Measurements from ENCODE around the gene SPTSSA.

DNA sequence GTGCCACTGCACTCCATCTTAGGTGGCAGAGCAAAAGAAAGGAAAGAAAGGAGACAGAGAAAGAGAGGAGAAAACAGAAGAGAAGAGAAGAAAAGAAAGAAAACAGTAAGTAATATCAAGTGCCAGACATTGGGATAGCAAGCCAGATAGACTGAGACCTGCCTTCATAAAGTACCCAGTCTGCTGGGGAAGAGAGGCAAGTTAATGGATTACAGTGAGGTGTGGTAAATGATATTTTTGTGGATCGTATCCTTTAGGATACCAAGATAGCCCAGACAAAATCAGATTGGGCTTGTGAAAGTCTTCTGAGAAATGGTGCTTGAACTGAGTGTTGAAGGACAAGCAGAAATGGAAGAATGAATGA, 1.5 kb upstream of the SPTSSA start:
- TF ChIP-seq REST (IDR thresholded peaks at IDR 0.05; ENCODE audit: unreplicated experiment) (no peak), CREB1 (CRISPR knock-in tag; IDR thresholded peaks at IDR 0.05; ENCODE audit: low read depth) (no peak), POLR2AphosphoS5 (IDR thresholded peaks at IDR 0.05; ENCODE audit: low read depth) (no peak), EZH2 (IDR thresholded peaks at IDR 0.05; ENCODE audit: low read depth, unreplicated experiment) (no peak), STAT1 (IDR thresholded peaks at IDR 0.05; ENCODE audit: unreplicated experiment) (no peak)
- TF ChIP-seq, protein P1, sequence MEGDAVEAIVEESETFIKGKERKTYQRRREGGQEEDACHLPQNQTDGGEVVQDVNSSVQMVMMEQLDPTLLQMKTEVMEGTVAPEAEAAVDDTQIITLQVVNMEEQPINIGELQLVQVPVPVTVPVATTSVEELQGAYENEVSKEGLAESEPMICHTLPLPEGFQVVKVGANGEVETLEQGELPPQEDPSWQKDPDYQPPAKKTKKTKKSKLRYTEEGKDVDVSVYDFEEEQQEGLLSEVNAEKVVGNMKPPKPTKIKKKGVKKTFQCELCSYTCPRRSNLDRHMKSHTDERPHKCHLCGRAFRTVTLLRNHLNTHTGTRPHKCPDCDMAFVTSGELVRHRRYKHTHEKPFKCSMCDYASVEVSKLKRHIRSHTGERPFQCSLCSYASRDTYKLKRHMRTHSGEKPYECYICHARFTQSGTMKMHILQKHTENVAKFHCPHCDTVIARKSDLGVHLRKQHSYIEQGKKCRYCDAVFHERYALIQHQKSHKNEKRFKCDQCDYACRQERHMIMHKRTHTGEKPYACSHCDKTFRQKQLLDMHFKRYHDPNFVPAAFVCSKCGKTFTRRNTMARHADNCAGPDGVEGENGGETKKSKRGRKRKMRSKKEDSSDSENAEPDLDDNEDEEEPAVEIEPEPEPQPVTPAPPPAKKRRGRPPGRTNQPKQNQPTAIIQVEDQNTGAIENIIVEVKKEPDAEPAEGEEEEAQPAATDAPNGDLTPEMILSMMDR (conservative IDR thresholded peaks at IDR 0.05; ENCODE audit: low read depth in 2 of 2), result no peak
- TF ChIP-seq, protein P2, sequence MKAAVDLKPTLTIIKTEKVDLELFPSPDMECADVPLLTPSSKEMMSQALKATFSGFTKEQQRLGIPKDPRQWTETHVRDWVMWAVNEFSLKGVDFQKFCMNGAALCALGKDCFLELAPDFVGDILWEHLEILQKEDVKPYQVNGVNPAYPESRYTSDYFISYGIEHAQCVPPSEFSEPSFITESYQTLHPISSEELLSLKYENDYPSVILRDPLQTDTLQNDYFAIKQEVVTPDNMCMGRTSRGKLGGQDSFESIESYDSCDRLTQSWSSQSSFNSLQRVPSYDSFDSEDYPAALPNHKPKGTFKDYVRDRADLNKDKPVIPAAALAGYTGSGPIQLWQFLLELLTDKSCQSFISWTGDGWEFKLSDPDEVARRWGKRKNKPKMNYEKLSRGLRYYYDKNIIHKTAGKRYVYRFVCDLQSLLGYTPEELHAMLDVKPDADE (IDR thresholded peaks at IDR 0.05), result no peak

All from GM23338 (cell line).